HG03196 (cell line): ENCODE data around the gene CENPX.
A peak's percentile ranks its signal among the peaks of the same experiment; 100 is the strongest.
"Not testable (repeated sequence)": the region's sequence is repeated elsewhere in the genome, so short reads cannot be mapped to it uniquely, and the experiment has no call there.

Source experiments
- ATAC-seq: cut with Tn5 transposase; IDR thresholded peaks from one replicate; pipeline ENCODE4 v1.9.1; 2021; ENCODE audit not compliant: unreplicated experiment

The CENPX gene

GRCh38 chr17:82039695-82040299 lies 17.1 kb upstream of the CENPX start:
- no peak for ATAC-seq

GRCh38 chr17:82038796-82039409 lies 16.2 kb upstream of the CENPX start:
- not testable (repeated sequence) for ATAC-seq

- ATAC-seq = no peak
These were observed 15.2 kb upstream of the CENPX start for GRCh38 chr17:82037889-82038195.

GRCh38 chr17:82037092-82037888 lies 14.6 kb upstream of the CENPX start, which contains the start of gene DCXR:
DCXR (minus strand) TSS chr17:82037697; CDS start chr17:82037682, 15 bp downstream.
- peak; percentile 81 for ATAC-seq

GRCh38 chr17:82036634-82037091 lies 14.0 kb upstream of the CENPX start:
- ATAC-seq = no peak

GRCh38 chr17:82035956-82036633 lies 13.4 kb upstream of the CENPX start:
- ATAC-seq = no peak

- no peak for ATAC-seq
These were observed 12.8 kb upstream of the CENPX start for GRCh38 chr17:82035488-82035887.

- no peak for ATAC-seq
These were observed 11.8 kb upstream of the CENPX start for GRCh38 chr17:82034371-82035011.

- ATAC-seq = no peak
These were observed 10.8 kb upstream of the CENPX start for GRCh38 chr17:82033359-82034085.

- ATAC-seq = no peak
These were observed 9.4 kb upstream of the CENPX start for GRCh38 chr17:82031885-82032627.

- ATAC-seq = no peak
These were observed 8.7 kb upstream of the CENPX start, which contains the start of gene RAC3 for GRCh38 chr17:82031303-82031884. RAC3 (plus strand) TSS chr17:82031678; CDS start chr17:82031762, 84 bp downstream.

- ATAC-seq = no peak
These were observed 8.0 kb upstream of the CENPX start for GRCh38 chr17:82030470-82031302.

GRCh38 chr17:82029990-82030469 lies 7.4 kb upstream of the CENPX start:
- no peak for ATAC-seq

GRCh38 chr17:82029391-82029790 lies 6.7 kb upstream of the CENPX start:
- no peak for ATAC-seq

GRCh38 chr17:82028966-82029365 lies 6.3 kb upstream of the CENPX start:
- ATAC-seq = no peak

- ATAC-seq = no peak
These were observed 5.6 kb upstream of the CENPX start for GRCh38 chr17:82028246-82028645.

- no peak for ATAC-seq
These were observed 2.9 kb upstream of the CENPX start for GRCh38 chr17:82025401-82026107.

- ATAC-seq = no peak
These were observed 2.2 kb upstream of the CENPX start for GRCh38 chr17:82024859-82025258.
